Stimulated activated naive B cell treated with anti-CD40 and anti-IgM and Interleukin-4, amounts not matched to agents 10 μg/mL and 1 μg/mL and 100 μg/mL, for 72 hours (primary cell): ENCODE measurements around the gene VASH2.

Source experiments
- ATAC-seq, 2 donors: fragments of 150-1000 bp; cut with Tn5 transposase; replicated peaks; 2 replicates each; pipeline ENCODE4 v1.10.0; 2021; ENCODE audit warnings: moderate library complexity in 1 of 2
- DNase-seq: peaks from one replicate; pipeline ENCODE4 v3.0.0; 2021
- H3K27ac Mint-ChIP-seq: one replicate; pipeline ENCODE4 v1.8.0; 2022; ENCODE audit warnings: mild to moderate bottlenecking, mixed read lengths
- H3K27me3 Mint-ChIP-seq, 2 donors: one replicate each; pipeline ENCODE4 v1.8.0; 2022; ENCODE audit warnings: mixed read lengths in 2 of 2
- H3K36me3 Mint-ChIP-seq, 2 donors: one replicate each; pipeline ENCODE4 v1.8.0; 2022; ENCODE audit warnings: mixed read lengths in 2 of 2, mild to moderate bottlenecking in 1 of 2
- H3K4me1 Mint-ChIP-seq, 2 donors: one replicate each; pipeline ENCODE4 v1.8.0; 2022; ENCODE audit warnings: mixed read lengths in 2 of 2, mild to moderate bottlenecking in 1 of 2
- H3K4me3 Mint-ChIP-seq, 2 donors: one replicate each; pipeline ENCODE4 v1.8.0; 2022; ENCODE audit warnings: mild to moderate bottlenecking in 2 of 2, mixed read lengths in 2 of 2, moderate library complexity in 1 of 2
- H3K9me3 Mint-ChIP-seq, 2 donors: one replicate each; pipeline ENCODE4 v1.8.0; 2022; ENCODE audit warnings: mixed read lengths in 2 of 2, mild to moderate bottlenecking in 1 of 2

Gene VASH2

DNA sequence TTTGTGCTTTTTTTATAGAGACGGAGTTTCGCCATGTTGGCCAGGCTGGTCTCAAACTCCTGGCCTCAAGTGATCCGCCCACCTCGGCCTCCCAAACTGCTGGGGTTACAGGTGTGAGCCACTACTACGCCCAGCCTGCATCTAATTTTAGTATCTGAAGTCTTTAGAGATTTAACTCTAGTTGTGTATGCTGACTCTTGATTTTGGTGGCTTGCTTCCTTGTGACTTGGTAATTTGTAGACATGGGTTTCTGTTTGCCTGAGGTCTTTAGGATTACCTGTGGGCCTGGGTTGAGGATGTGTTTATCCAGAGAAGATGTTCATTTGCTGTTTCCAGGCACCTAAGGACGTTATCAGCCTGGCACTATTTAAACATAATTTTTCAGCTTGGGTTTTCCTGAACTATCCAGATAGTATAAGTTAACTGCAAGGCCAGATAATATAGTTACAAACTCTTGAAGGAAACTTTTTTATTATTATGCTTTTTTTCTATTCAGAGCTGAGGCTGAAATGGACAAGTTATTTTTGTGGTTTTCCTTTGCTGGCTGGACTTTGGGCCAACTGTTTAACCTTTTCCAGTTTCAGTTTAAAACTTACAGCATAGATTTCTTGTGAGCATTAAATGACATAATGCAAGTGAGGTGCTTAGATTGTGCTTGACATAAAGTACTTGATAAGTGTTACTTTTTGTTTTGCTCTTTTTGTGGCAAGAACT is 7.5 kb upstream of the VASH2 start:
- no peak for ATAC-seq
- Mint-ChIP-seq H3K4me3 (no peak overlapping the region), H3K27me3 (no peaks in the 10 kb centered on the region), H3K4me1 (peaks cover 24 to 37% of the 10 kb centered on the region in 2 donors), H3K36me3 (no peaks in the 10 kb centered on the region), H3K9me3 (peaks cover 0 to 7% of the 10 kb centered on the region in 2 donors), H3K27ac (no peak overlapping the region)
- DNase-seq: no peak

DNA sequence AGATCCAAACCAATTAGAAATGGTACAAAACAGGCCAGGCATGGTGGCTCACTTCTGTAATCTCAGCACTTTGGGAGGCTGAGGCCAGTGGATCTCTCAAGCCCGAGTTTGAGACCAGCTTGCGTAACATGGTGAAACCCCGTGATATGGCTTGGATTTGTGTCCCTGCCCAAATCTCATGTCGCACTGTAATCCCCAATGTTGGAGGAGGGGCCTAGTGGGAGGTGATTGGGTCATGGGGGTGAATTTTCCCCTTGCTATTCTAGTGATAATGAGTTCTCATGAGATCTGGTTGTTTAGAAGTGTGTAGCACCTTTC is 7.0 kb upstream of the VASH2 start:
- H3K4me1 Mint-ChIP-seq: peaks cover 24 to 37% of the 10 kb centered on the region in 2 donors
- H3K36me3 Mint-ChIP-seq: no peaks in the 10 kb centered on the region
- H3K27ac Mint-ChIP-seq: no peak overlapping the region
- no peak for DNase-seq
- no peaks in the 10 kb centered on the region for H3K27me3 Mint-ChIP-seq
- no peak overlapping the region for H3K4me3 Mint-ChIP-seq
- no peak for ATAC-seq
- peaks cover 0 to 7% of the 10 kb centered on the region in 2 donors for H3K9me3 Mint-ChIP-seq

DNA sequence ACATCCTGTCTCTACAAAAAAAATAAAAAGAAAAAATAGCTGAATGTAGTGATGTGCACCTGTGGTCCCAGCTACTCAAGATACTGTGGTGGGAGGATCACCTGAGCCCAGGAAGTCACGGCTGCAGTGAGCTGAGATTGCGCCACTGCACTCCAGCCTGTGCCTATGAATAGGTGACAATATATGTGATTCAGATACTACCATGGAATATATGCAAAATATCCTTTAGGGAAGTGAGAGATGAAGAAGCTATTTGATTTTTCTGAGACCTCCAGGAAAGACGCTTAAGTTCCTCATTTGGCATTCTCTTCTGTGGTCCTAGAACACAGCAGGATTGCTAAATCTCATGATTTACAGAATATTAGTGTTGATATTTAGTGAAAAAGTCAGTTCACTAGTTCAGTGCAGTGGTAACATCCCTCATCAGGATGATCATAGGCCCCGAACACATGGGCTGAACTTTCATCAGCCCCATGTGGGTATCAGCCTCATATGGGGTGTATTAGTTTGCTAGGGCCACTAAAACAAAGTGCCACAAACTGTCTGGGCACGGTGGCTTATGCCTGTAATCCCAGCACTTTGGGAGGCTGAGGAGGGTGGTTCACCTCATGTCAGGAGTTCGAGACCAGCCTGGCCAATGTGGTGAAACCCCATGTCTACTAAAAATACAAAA is 6.0 kb upstream of the VASH2 start:
- H3K4me1 Mint-ChIP-seq: peaks cover 24 to 37% of the 10 kb centered on the region in 2 donors
- no peaks in the 10 kb centered on the region for H3K36me3 Mint-ChIP-seq
- no peak overlapping the region for H3K27ac Mint-ChIP-seq
- peaks cover 3% of the 10 kb centered on the region in 2 donors for H3K27me3 Mint-ChIP-seq
- DNase-seq: no peak
- ATAC-seq: peak; percentile 91 to 94
- H3K4me3 Mint-ChIP-seq: no peak overlapping the region
- H3K9me3 Mint-ChIP-seq: peaks cover 0 to 7% of the 10 kb centered on the region in 2 donors

DNA sequence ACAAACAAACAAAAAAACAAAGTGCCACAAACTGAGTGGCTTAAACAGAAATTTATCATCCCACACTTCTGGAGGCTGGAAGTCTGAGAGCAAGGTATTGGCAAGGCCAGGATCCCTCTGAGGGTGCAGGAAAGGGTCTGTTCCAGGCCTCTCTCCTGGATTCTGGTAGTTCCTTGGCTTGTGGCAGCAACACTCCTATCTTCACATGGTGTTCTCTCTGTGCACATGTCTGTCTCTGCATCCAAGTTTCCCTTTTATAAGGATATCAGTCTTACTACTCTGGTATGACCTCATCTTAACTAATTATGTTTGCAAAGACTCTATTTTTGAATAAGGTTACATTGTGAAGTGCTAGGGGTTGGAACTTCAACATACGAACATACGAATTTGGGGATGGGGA is 5.3 kb upstream of the VASH2 start:
- H3K27me3 Mint-ChIP-seq: peaks cover 5 to 7% of the 10 kb centered on the region in 2 donors
- no peak overlapping the region for H3K27ac Mint-ChIP-seq
- peaks cover 0 to 2% of the 10 kb centered on the region in 2 donors for H3K9me3 Mint-ChIP-seq
- no peaks in the 10 kb centered on the region for H3K36me3 Mint-ChIP-seq
- DNase-seq (no peak), ATAC-seq (no peak)
- H3K4me3 Mint-ChIP-seq: no peak overlapping the region
- peaks cover 24 to 39% of the 10 kb centered on the region in 2 donors for H3K4me1 Mint-ChIP-seq

DNA sequence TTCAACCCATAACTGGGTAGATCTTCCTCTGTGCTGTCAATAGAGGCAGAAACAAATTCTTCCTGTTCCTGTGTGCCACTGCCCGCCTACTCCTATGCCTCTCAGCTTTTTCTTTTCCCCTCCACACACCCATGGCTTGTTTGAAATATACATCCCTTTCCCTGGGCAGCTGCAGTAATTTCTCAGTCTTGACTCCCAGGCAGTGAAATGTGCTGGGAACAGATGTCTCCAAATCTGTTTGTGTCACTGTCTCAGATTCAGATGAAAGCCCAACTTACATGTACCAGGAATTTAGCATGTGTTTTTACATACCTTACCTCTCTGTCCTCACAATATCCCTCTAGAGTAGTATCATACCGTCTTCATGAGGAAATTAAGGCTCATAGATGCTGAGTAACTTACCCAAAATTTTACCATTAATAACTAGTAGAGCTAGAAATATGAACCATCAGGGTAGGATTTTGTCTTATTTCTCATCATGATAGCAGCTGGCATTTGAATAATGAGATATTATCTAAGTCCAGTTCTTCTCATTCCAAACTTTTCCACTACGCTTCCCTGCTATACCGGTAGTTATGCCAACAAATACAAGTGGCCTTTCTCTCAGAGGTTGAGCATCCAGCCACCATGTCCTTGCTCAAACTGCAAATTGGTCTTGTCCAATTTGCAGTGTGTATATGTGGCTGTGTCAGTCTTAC is 4.7 kb upstream of the VASH2 start:
- H3K4me3 Mint-ChIP-seq: no peak overlapping the region
- peaks cover 27 to 45% of the 10 kb centered on the region in 2 donors for H3K4me1 Mint-ChIP-seq
- H3K9me3 Mint-ChIP-seq: no peaks in the 10 kb centered on the region
- no peak overlapping the region for H3K27ac Mint-ChIP-seq
- ATAC-seq (no peak), DNase-seq (no peak)
- peaks cover 0 to 2% of the 10 kb centered on the region in 2 donors for H3K36me3 Mint-ChIP-seq
- H3K27me3 Mint-ChIP-seq: peaks cover 10 to 13% of the 10 kb centered on the region in 2 donors

DNA sequence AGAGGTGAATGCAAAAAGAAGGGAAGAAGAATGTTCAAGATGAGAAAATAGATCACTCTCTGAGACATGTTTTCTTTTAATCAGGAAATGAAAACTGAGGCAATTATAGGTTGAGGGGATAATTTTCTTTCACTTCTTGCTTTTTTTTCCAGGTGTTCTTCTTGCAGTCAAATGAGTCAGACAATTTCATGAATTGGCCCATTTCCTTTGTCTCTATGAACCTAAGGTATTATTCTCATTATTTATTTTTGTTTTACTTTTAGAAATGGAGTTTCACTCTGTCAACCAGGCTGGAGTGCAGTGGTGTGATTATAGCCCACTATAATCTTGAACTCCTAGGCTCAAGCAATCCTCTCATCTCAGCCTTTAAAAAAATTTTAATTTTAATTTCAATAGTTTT is 3.5 kb upstream of the VASH2 start:
- peaks cover 31 to 51% of the 10 kb centered on the region in 2 donors for H3K4me1 Mint-ChIP-seq
- no peaks in the 10 kb centered on the region for H3K9me3 Mint-ChIP-seq
- H3K27ac Mint-ChIP-seq: no peak overlapping the region
- no peak overlapping the region for H3K4me3 Mint-ChIP-seq
- peaks cover 0 to 2% of the 10 kb centered on the region in 2 donors for H3K36me3 Mint-ChIP-seq
- no peak for ATAC-seq
- H3K27me3 Mint-ChIP-seq: peaks cover 11 to 24% of the 10 kb centered on the region in 2 donors
- no peak for DNase-seq

DNA sequence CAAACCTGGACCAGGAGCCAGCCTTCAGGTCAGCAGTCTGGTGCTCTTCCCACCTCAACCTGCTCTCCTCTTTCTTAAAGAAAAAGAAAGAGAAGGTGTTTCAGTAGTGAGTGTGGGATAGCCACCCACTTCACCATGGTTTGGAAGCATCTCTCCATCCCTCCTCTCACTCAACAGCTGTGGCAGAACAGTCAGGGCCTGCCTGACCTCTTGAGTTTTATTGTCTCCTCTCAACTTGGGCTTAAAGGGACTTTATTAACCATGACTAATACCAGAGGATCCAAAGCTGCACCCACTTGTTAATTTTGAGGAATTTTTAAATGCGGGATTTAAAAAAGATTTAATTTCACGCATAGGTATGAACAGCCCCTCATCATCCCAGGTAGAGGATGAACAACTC is 570 bp upstream of the VASH2 start:
- Mint-ChIP-seq H3K9me3 (no peaks in the 10 kb centered on the region), H3K27ac (no peak overlapping the region), H3K4me3 (peak overlapping the region; percentile 29 to 86), H3K4me1 (peaks cover 37 to 38% of the 10 kb centered on the region in 2 donors), H3K27me3 (peaks cover 34 to 39% of the 10 kb centered on the region in 2 donors), H3K36me3 (peaks cover 0 to 2% of the 10 kb centered on the region in 2 donors)
- ATAC-seq: no peak
- DNase-seq: no peak

DNA sequence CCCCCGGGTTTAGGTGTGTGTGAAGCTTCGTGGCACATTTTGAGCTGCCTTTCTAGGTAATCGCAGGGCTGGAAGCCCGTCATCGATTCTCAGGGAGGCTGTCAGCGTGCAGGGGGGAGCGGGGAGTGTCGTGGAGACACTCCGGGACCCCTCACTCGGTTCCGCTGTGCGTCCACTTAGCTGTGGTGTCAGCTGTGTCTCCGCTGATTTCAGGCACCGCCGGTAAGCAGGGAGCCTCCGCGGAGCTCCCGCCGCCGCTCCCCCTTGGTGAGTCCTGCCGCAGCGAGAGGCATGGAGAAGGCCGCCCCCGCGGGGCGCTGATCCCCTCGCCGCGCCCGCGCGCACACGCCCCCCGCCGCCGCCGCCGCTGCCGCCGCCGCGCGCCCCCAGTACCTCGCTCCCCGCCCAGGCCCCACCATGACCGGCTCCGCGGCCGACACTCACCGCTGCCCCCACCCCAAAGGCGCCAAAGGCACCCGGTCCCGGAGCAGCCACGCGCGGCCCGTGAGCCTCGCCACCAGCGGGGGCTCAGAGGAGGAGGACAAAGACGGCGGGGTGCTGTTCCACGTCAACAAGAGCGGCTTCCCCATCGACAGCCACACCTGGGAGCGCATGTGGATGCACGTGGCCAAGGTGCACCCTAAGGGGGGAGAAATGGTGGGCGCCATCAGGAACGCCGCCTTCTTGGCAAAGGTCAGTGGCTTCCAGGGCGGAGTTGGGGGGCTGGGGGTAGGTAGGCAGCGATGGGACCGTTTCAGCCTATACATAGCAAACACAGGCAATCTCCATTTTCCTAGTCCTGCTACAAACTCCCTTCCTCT is 995 bp downstream of the VASH2 start:
- Mint-ChIP-seq H3K9me3 (no peaks in the 10 kb centered on the region), H3K4me3 (peak overlapping the region; percentile 86 to 87), H3K4me1 (peaks cover 36 to 38% of the 10 kb centered on the region in 2 donors), H3K27me3 (peaks cover 40 to 47% of the 10 kb centered on the region in 2 donors), H3K27ac (no peak overlapping the region), H3K36me3 (peaks cover 0 to 2% of the 10 kb centered on the region in 2 donors)
- ATAC-seq (peak in 1 of 2 donors; percentile 4), DNase-seq (no peak)

DNA sequence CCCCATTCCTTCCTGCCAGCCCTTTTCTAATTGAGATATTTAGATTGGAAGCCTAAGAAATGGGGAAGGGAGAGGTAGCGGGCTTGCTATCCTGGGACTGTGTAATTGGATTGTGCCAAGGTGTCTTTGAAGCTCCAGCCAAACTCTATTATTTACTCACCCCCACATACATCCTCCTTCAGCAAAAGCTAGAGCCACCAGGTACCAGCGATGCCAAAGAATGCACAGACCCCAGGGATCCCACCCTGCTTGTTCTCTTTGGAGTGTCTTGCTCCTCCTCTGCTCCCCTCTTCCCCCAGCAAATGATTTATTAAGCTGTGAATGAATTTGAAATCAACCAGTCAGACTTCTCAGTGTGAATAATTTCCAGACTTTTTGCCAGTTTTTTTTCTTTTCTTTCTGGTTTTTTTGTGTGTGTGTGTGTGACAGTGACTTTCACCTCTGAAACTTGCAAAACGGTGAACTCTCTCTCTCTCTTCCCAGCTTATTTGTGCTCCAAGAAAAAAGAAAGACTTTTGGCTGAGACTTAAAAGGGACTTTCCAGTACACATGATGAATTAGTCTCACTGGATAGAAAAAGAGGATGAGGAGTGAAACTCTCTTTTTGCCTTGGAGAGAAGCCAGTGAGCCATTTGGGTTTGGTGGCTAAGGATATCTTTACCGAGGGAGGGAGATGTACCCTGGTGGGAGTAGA is 1.8 kb downstream of the VASH2 start:
- H3K4me3 Mint-ChIP-seq: peak overlapping the region; percentile 33 to 56
- no peak for DNase-seq
- peaks cover 31 to 33% of the 10 kb centered on the region in 2 donors for H3K4me1 Mint-ChIP-seq
- peaks cover 0 to 2% of the 10 kb centered on the region in 2 donors for H3K36me3 Mint-ChIP-seq
- H3K27ac Mint-ChIP-seq: no peak overlapping the region
- no peak for ATAC-seq
- peaks cover 40 to 47% of the 10 kb centered on the region in 2 donors for H3K27me3 Mint-ChIP-seq
- no peaks in the 10 kb centered on the region for H3K9me3 Mint-ChIP-seq

DNA sequence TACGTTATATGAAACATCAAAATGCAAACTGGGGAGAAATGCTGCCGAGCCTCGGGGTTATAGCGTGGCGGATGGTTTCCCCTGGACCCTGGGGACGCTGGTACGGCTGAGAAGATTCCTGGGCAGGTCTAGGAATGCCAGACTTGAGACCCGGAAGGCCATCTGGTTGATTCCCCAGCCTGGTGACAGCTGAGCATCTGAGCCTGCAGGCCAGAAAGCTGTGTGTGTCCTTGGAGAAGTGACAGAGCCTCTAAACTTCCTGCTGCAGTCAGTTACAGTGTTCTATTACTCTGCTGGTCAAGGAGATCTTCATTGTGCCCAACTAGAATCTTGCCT is 2.3 kb downstream of the VASH2 start:
- Mint-ChIP-seq H3K4me3 (no peak overlapping the region), H3K9me3 (no peaks in the 10 kb centered on the region), H3K27ac (no peak overlapping the region), H3K36me3 (peaks cover 0 to 2% of the 10 kb centered on the region in 2 donors), H3K27me3 (peaks cover 40 to 47% of the 10 kb centered on the region in 2 donors), H3K4me1 (peaks cover 31 to 33% of the 10 kb centered on the region in 2 donors)
- no peak for ATAC-seq
- no peak for DNase-seq

DNA sequence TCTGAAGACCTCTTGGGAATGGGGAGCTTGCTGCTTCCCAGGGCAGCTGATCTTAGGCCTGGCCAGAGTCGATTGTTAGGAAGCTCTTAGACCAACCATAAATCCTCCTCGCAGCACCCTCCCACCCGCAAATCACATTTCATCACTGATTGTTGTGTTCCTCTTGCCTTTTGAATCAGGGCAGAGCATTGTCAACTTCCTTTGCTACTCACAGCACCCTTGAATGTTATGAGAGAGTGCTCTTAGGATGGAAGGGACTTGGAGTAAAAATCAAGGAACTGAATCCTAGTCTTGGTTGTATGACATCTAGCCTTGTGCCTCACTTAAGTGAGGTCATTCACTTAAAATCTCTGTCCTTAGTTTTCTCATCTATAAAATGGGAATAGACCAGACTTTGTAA is 3.0 kb downstream of the VASH2 start:
- Mint-ChIP-seq H3K27ac (no peak overlapping the region), H3K4me1 (peaks cover 31 to 33% of the 10 kb centered on the region in 2 donors), H3K9me3 (no peaks in the 10 kb centered on the region), H3K36me3 (peaks cover 0 to 2% of the 10 kb centered on the region in 2 donors), H3K4me3 (no peak overlapping the region), H3K27me3 (peaks cover 40 to 47% of the 10 kb centered on the region in 2 donors)
- ATAC-seq (no peak), DNase-seq (no peak)

DNA sequence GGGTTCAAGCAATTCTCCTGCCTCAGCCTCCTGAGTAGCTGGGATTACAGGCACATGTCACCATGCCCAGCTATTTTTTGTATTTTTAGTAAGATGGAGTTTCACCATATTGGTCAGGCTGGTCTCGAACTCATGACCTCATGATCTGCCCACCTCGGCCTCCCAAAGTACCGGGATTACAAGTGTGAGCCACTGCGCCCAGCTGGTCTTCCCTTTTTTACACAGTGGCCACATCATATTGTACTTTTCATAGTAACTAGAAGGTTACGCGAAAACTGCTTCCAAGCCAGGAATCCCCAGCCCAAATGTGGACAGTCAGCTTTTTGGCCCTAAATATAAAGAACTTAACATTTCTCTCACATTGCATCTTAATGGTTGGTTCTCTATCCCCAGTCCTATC is 4.2 kb downstream of the VASH2 start:
- Mint-ChIP-seq H3K27me3 (peaks cover 36 to 43% of the 10 kb centered on the region in 2 donors), H3K9me3 (no peaks in the 10 kb centered on the region), H3K27ac (peak overlapping the region; percentile 82), H3K36me3 (peaks cover 0 to 2% of the 10 kb centered on the region in 2 donors), H3K4me3 (no peak overlapping the region), H3K4me1 (peaks cover 32 to 35% of the 10 kb centered on the region in 2 donors)
- DNase-seq (no peak), ATAC-seq (no peak)

DNA sequence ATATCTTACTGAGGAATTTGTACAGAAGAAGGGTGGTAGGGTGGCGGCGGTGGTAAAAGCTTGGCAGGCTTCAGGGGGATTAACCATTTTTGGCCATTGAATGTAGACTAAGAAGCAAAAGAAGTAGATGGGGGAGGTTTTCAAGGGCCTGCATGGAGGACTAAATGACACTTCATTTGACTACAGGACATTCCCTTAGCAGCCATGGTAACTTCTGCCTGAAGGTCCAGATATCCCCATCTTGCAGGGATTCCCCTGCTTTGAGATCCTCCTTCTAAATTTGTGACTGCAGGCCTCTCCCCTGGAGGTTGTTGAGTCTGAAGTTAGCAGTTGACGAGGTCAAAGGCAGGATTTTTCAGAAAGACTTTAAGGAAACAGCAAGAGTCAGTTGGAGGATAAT is 4.8 kb downstream of the VASH2 start:
- H3K36me3 Mint-ChIP-seq: peaks cover 0 to 2% of the 10 kb centered on the region in 2 donors
- DNase-seq (no peak), ATAC-seq (peak; percentile 31 to 57)
- peaks cover 37 to 40% of the 10 kb centered on the region in 2 donors for H3K27me3 Mint-ChIP-seq
- peaks cover 0 to under 1% of the 10 kb centered on the region in 2 donors for H3K9me3 Mint-ChIP-seq
- H3K4me3 Mint-ChIP-seq: no peak overlapping the region
- peak overlapping the region; percentile 82 for H3K27ac Mint-ChIP-seq
- H3K4me1 Mint-ChIP-seq: peaks cover 35 to 36% of the 10 kb centered on the region in 2 donors
